IPS-20b (cell line): ENCODE measurements around the gene GARNL3.

Experiments
- H3K27ac ChIP-seq: one replicate; pipeline ENCODE4 v1.5.1; 2013; ENCODE audit warnings: low read length
- H3K27me3 ChIP-seq: 2 replicates; pipeline ENCODE4 v1.6.1; 2013; ENCODE audit warnings: mild to moderate bottlenecking, low read length, inconsistent platforms; ENCODE audit not compliant: insufficient read depth
- H3K36me3 ChIP-seq: 2 replicates; pipeline ENCODE4 v1.6.1; 2013; ENCODE audit warnings: low read depth, mild to moderate bottlenecking, inconsistent platforms, low read length, moderate library complexity; ENCODE audit not compliant: insufficient read depth
- H3K4me1 ChIP-seq: 2 replicates; pipeline ENCODE4 v1.6.1; 2013; ENCODE audit warnings: mild to moderate bottlenecking, control low read depth, inconsistent platforms, low read length, moderate library complexity; ENCODE audit not compliant: insufficient read depth
- H3K4me3 ChIP-seq: 2 replicates; pipeline ENCODE4 v1.5.1; 2013; ENCODE audit warnings: mild to moderate bottlenecking, low read length, inconsistent platforms
- H3K9ac ChIP-seq: 2 replicates; pipeline ENCODE4 v1.6.1; 2013; ENCODE audit warnings: low read depth, mild to moderate bottlenecking, inconsistent platforms, low read length, moderate library complexity
- H3K9me3 ChIP-seq: 2 replicates; pipeline ENCODE4 v1.6.1; 2013; ENCODE audit warnings: mild to moderate bottlenecking, low read depth, low read length, inconsistent platforms; ENCODE audit not compliant: insufficient read depth

GARNL3 gene

GRCh38 chr9:127345566-127345965 is 81.0 kb downstream of the GARNL3 start:
- Histone ChIP-seq H3K9ac (no peak overlapping the region), H3K36me3 (peaks cover 25% of the 10 kb centered on the region; the same call in 1 of the 2 replicates), H3K27me3 (no peaks in the 10 kb centered on the region), H3K4me3 (no peak overlapping the region), H3K4me1 (no peaks in the 10 kb centered on the region; the same call in 1 of the 2 replicates), H3K27ac (no peak overlapping the region), H3K9me3 (no peaks in the 10 kb centered on the region)

GRCh38 chr9:127346584-127346983 is 82.0 kb downstream of the GARNL3 start:
- Histone ChIP-seq H3K4me3 (no peak overlapping the region), H3K27ac (no peak overlapping the region), H3K27me3 (no peaks in the 10 kb centered on the region), H3K9ac (no peak overlapping the region), H3K36me3 (peaks cover 25% of the 10 kb centered on the region; the same call in 1 of the 2 replicates), H3K9me3 (no peaks in the 10 kb centered on the region), H3K4me1 (no peaks in the 10 kb centered on the region; the same call in 1 of the 2 replicates)

- Histone ChIP-seq H3K9me3 (no peaks in the 10 kb centered on the region), H3K36me3 (peaks cover 16% of the 10 kb centered on the region; the same call in 1 of the 2 replicates), H3K4me1 (no peaks in the 10 kb centered on the region; the same call in 1 of the 2 replicates), H3K27ac (no peak overlapping the region), H3K9ac (no peak overlapping the region), H3K27me3 (no peaks in the 10 kb centered on the region), H3K4me3 (no peak overlapping the region)
Observed at GRCh38 chr9:127347831-127348776, 83.5 kb downstream of the GARNL3 start.

- Histone ChIP-seq H3K27ac (no peak overlapping the region), H3K9me3 (no peaks in the 10 kb centered on the region), H3K4me1 (peaks cover 10% of the 10 kb centered on the region; the same call in 1 of the 2 replicates), H3K4me3 (no peak overlapping the region), H3K36me3 (peaks cover 11% of the 10 kb centered on the region; the same call in 1 of the 2 replicates), H3K27me3 (no peaks in the 10 kb centered on the region), H3K9ac (no peak overlapping the region)
Observed at GRCh38 chr9:127349483-127350113, 85.0 kb downstream of the GARNL3 start.

GRCh38 chr9:127351182-127352166 is 86.9 kb downstream of the GARNL3 start:
- Histone ChIP-seq H3K27ac (no peak overlapping the region), H3K9me3 (no peaks in the 10 kb centered on the region), H3K9ac (no peak overlapping the region), H3K4me3 (no peak overlapping the region), H3K4me1 (peaks cover 16% of the 10 kb centered on the region; the same call in 1 of the 2 replicates), H3K36me3 (peaks cover 6% of the 10 kb centered on the region; the same call in 1 of the 2 replicates), H3K27me3 (no peaks in the 10 kb centered on the region)

GRCh38 chr9:127353882-127354281 is 89.3 kb downstream of the GARNL3 start:
- Histone ChIP-seq H3K27me3 (no peaks in the 10 kb centered on the region), H3K4me3 (peak overlapping the region; percentile 14), H3K9ac (peak overlapping the region; percentile 56; the same call in 1 of the 2 replicates), H3K36me3 (peaks cover 21% of the 10 kb centered on the region; the same call in 1 of the 2 replicates), H3K27ac (peak overlapping the region; percentile 74), H3K9me3 (no peaks in the 10 kb centered on the region), H3K4me1 (peaks cover 16% of the 10 kb centered on the region; the same call in 1 of the 2 replicates)

GRCh38 chr9:127356906-127357305 is 92.3 kb downstream of the GARNL3 start:
- Histone ChIP-seq H3K9me3 (no peaks in the 10 kb centered on the region), H3K4me1 (peaks cover 16% of the 10 kb centered on the region; the same call in 1 of the 2 replicates), H3K27ac (no peak overlapping the region), H3K4me3 (no peak overlapping the region), H3K36me3 (peaks cover 21% of the 10 kb centered on the region; the same call in 1 of the 2 replicates), H3K9ac (no peak overlapping the region), H3K27me3 (no peaks in the 10 kb centered on the region)

GRCh38 chr9:127358023-127358535 is 93.5 kb downstream of the GARNL3 start:
- Histone ChIP-seq H3K27ac (no peak overlapping the region), H3K9ac (no peak overlapping the region), H3K36me3 (peaks cover 21% of the 10 kb centered on the region; the same call in 1 of the 2 replicates), H3K9me3 (no peaks in the 10 kb centered on the region), H3K27me3 (no peaks in the 10 kb centered on the region), H3K4me3 (no peak overlapping the region), H3K4me1 (peaks cover 16% of the 10 kb centered on the region; the same call in 1 of the 2 replicates)

- Histone ChIP-seq H3K27ac (no peak overlapping the region), H3K36me3 (peaks cover 21% of the 10 kb centered on the region; the same call in 1 of the 2 replicates), H3K9ac (no peak overlapping the region)
Observed at GRCh38 chr9:127358770-127359169, 94.2 kb downstream of the GARNL3 start.

GRCh38 chr9:127360250-127360649 is 95.7 kb downstream of the GARNL3 start:
- H3K4me1 ChIP-seq: peaks cover 2% of the 10 kb centered on the region; the same call in 1 of the 2 replicates
- no peak overlapping the region for H3K27ac ChIP-seq
- no peaks in the 10 kb centered on the region for H3K9me3 ChIP-seq
- peaks cover 30% of the 10 kb centered on the region; the same call in 1 of the 2 replicates for H3K36me3 ChIP-seq
- H3K27me3 ChIP-seq: no peaks in the 10 kb centered on the region
- no peak overlapping the region for H3K4me3 ChIP-seq
- H3K9ac ChIP-seq: no peak overlapping the region

More at GRCh38 chr9:127358770-127359169, 94.2 kb downstream of the GARNL3 start:
- Histone ChIP-seq H3K9me3 (no peaks in the 10 kb centered on the region), H3K4me3 (no peak overlapping the region), H3K27me3 (no peaks in the 10 kb centered on the region), H3K4me1 (peaks cover 12% of the 10 kb centered on the region; the same call in 1 of the 2 replicates)
